NCI-H187 (cell line): ENCODE data around the gene SETD3.
A peak's percentile ranks its signal among the peaks of the same experiment; 100 is the strongest.

Experiments
- DNase-seq, 2 experiments: peaks; one replicate each; lab custom pipeline; 2025; lab: John Stamatoyannopoulos, UW

The SETD3 gene

GRCh38 chr14:99422228-99423010 is 58.2 kb downstream of the SETD3 start:
- no peak for DNase-seq

- DNase-seq = peak; percentile 30 to 31
Observed at GRCh38 chr14:99420711-99421110, 59.9 kb downstream of the SETD3 start.

GRCh38 chr14:99419905-99420304 is 60.8 kb downstream of the SETD3 start:
- DNase-seq = no peak

- DNase-seq = no peak
Observed at GRCh38 chr14:99418242-99418641, 62.4 kb downstream of the SETD3 start.

- no peak for DNase-seq
Observed at GRCh38 chr14:99416909-99417308, 63.8 kb downstream of the SETD3 start.

GRCh38 chr14:99415496-99416281 is 65.0 kb downstream of the SETD3 start:
- peak; percentile 68 to 79 for DNase-seq

GRCh38 chr14:99413911-99414310 is 66.7 kb downstream of the SETD3 start:
- no peak for DNase-seq

- no peak for DNase-seq
Observed at GRCh38 chr14:99413172-99413571, 67.5 kb downstream of the SETD3 start.

GRCh38 chr14:99412117-99413061 is 68.3 kb downstream of the SETD3 start:
- no peak for DNase-seq

GRCh38 chr14:99410019-99410418 is 70.6 kb downstream of the SETD3 start:
- DNase-seq = no peak

GRCh38 chr14:99408971-99409289 is 71.7 kb downstream of the SETD3 start:
- no peak for DNase-seq

GRCh38 chr14:99408286-99408970 is 72.2 kb downstream of the SETD3 start:
- no peak for DNase-seq

GRCh38 chr14:99407416-99407815 is 73.2 kb downstream of the SETD3 start:
- DNase-seq = no peak

GRCh38 chr14:99402950-99403349 is 77.7 kb downstream of the SETD3 start:
- DNase-seq = no peak

- DNase-seq = no peak
Observed at GRCh38 chr14:99402285-99402648, 78.4 kb downstream of the SETD3 start.

GRCh38 chr14:99401621-99402284 is 78.9 kb downstream of the SETD3 start:
- DNase-seq = no peak

- no peak for DNase-seq
Observed at GRCh38 chr14:99401211-99401610, 79.4 kb downstream of the SETD3 start.

GRCh38 chr14:99397698-99398097 is 83.0 kb downstream of the SETD3 start:
- no peak for DNase-seq

- DNase-seq = peak in 1 of 2 experiments; percentile 42
Observed at GRCh38 chr14:99395909-99396530, 84.6 kb downstream of the SETD3 start.

GRCh38 chr14:99394602-99395156 is 86.0 kb downstream of the SETD3 start:
- DNase-seq = no peak
